ENCODE data around the gene ZNF385C.
A peak's percentile ranks its signal among the peaks of the same experiment; 100 is the strongest.
"Not testable (repeated sequence)": the region's sequence is repeated elsewhere in the genome, so short reads cannot be mapped to it uniquely, and the experiment has no call there.

The ZNF385C gene

GRCh38 chr17:42097691-42098631 lies at the start of gene ZNF385C:
ZNF385C (minus strand) TSS chr17:42098473; CDS start chr17:42063056, 35,417 bp downstream.
- H3K4me3 ChIP-seq (ENCODE audit: low read depth, low read length) = no peak within 1 kb of the TSS
- no peak for TF ChIP-seq CTCF (IDR thresholded peaks at IDR 0.05; ENCODE audit: low read depth, low read length)
- in situ Hi-C loops (cut with HindIII; ENCODE audit: low sequenced_read_pairs) = no loop called here
- DNase-seq (ENCODE audit: low read depth, low spot score) = no peak

GRCh38 chr17:42146911-42147607 lies 48.8 kb upstream of the ZNF385C start:
- in situ Hi-C loops (cut with HindIII; ENCODE audit: low sequenced_read_pairs) = no loop called here
- H3K4me3 ChIP-seq (ENCODE audit: low read depth, low read length) = no peak overlapping the region
- DNase-seq (ENCODE audit: low read depth, low spot score) = no peak
- no peak for TF ChIP-seq CTCF (IDR thresholded peaks at IDR 0.05; ENCODE audit: low read depth, low read length)

GRCh38 chr17:42143138-42143537 lies 44.9 kb upstream of the ZNF385C start:
- DNase-seq (ENCODE audit: low read depth, low spot score); in situ Hi-C loops (cut with HindIII; ENCODE audit: low sequenced_read_pairs); H3K4me3 ChIP-seq (ENCODE audit: low read depth, low read length): not testable (repeated sequence)

GRCh38 chr17:42142371-42142896 lies 44.2 kb upstream of the ZNF385C start:
- peak; percentile 61 for DNase-seq (ENCODE audit: low read depth, low spot score)
- in situ Hi-C loops (cut with HindIII; ENCODE audit: low sequenced_read_pairs) = no loop called here
- no peak overlapping the region for H3K4me3 ChIP-seq (ENCODE audit: low read depth, low read length)
- no peak for TF ChIP-seq CTCF (IDR thresholded peaks at IDR 0.05; ENCODE audit: low read depth, low read length)

- no peak overlapping the region for H3K4me3 ChIP-seq (ENCODE audit: low read depth, low read length)
- DNase-seq (ENCODE audit: low read depth, low spot score) = no peak
- TF ChIP-seq CTCF (IDR thresholded peaks at IDR 0.05; ENCODE audit: low read depth, low read length) = no peak
- in situ Hi-C loops (cut with HindIII; ENCODE audit: low sequenced_read_pairs) = no loop called here
Measured at GRCh38 chr17:42141382-42141781, 43.1 kb upstream of the ZNF385C start.

- in situ Hi-C loops (cut with HindIII; ENCODE audit: low sequenced_read_pairs); H3K4me3 ChIP-seq (ENCODE audit: low read depth, low read length); DNase-seq (ENCODE audit: low read depth, low spot score): not testable (repeated sequence)
Measured at GRCh38 chr17:42140690-42141089, 42.4 kb upstream of the ZNF385C start.

GRCh38 chr17:42138749-42139492 lies 40.6 kb upstream of the ZNF385C start:
- no peak for TF ChIP-seq CTCF (IDR thresholded peaks at IDR 0.05; ENCODE audit: low read depth, low read length)
- in situ Hi-C loops (cut with HindIII; ENCODE audit: low sequenced_read_pairs) = no loop called here
- H3K4me3 ChIP-seq (ENCODE audit: low read depth, low read length) = no peak overlapping the region
- DNase-seq (ENCODE audit: low read depth, low spot score) = no peak

Data from astrocyte of the spinal cord (primary cell).